Cerebellar nuclear complex (tissue), 1 donor: ENCODE data around the gene TMED9.
A peak's percentile ranks its signal among the peaks of the same experiment; 100 is the strongest.
"Not testable (repeated sequence)": the region's sequence is repeated elsewhere in the genome, so short reads cannot be mapped to it uniquely, and the experiment has no call there.

Source experiments
- DNase-seq, 2 experiments: peaks; one replicate each; lab custom pipeline; 2025; lab: John Stamatoyannopoulos, UW

Gene TMED9

GRCh38 chr5:177592010-177592834, at the start of gene TMED9:
Gene TMED9, plus strand, starts transcription at chr5:177592203. Its CDS starts 12 bp downstream, at chr5:177592215.
- peak; percentile 14 to 38 for DNase-seq

GRCh38 chr5:177542816-177543465, 49.1 kb upstream of the TMED9 start:
- DNase-seq: no peak

GRCh38 chr5:177545487-177546257, 46.3 kb upstream of the TMED9 start:
- no peak for DNase-seq

- DNase-seq: no peak
Measured at GRCh38 chr5:177546258-177546741, 45.7 kb upstream of the TMED9 start.

GRCh38 chr5:177547736-177548135, 44.3 kb upstream of the TMED9 start:
- no peak for DNase-seq

- DNase-seq: no peak
Measured at GRCh38 chr5:177548495-177548894, 43.5 kb upstream of the TMED9 start.

GRCh38 chr5:177550122-177550521, 41.9 kb upstream of the TMED9 start:
- DNase-seq: no peak

GRCh38 chr5:177552839-177553455, 39.1 kb upstream of the TMED9 start:
- DNase-seq: no peak

GRCh38 chr5:177553671-177554429, 38.2 kb upstream of the TMED9 start:
- DNase-seq: no peak

GRCh38 chr5:177554474-177555111, 37.4 kb upstream of the TMED9 start, which contains the start of gene FAM193B:
Gene FAM193B, minus strand, starts transcription at chr5:177554563. Its CDS starts 105 bp downstream, at chr5:177554458.
- peak; percentile 5 to 70 for DNase-seq

- no peak for DNase-seq
Measured at GRCh38 chr5:177555228-177555627, 36.8 kb upstream of the TMED9 start.

GRCh38 chr5:177555665-177556064, 36.3 kb upstream of the TMED9 start:
- no peak for DNase-seq

- DNase-seq: no peak
Measured at GRCh38 chr5:177557041-177557647, 34.9 kb upstream of the TMED9 start.

- no peak for DNase-seq
Measured at GRCh38 chr5:177557796-177558195, 34.2 kb upstream of the TMED9 start.

- DNase-seq: not testable (repeated sequence)
Measured at GRCh38 chr5:177559446-177559941, 32.5 kb upstream of the TMED9 start.

GRCh38 chr5:177565046-177565445, 27.0 kb upstream of the TMED9 start:
- no peak for DNase-seq

- DNase-seq: no peak
Measured at GRCh38 chr5:177568326-177568725, 23.7 kb upstream of the TMED9 start.

GRCh38 chr5:177569894-177570293, 22.1 kb upstream of the TMED9 start:
- no peak for DNase-seq

- no peak for DNase-seq
Measured at GRCh38 chr5:177575488-177575887, 16.5 kb upstream of the TMED9 start.

- DNase-seq: no peak
Measured at GRCh38 chr5:177576169-177576568, 15.8 kb upstream of the TMED9 start.
